ENCODE results near the gene PDS5B. TPM values are rescaled to one million over a fixed set of nuclear protein-coding genes. Genes with fewer than 3 reads are reported as not detected.

Gene PDS5B
- total and polyA plus RNA-seq, 3 experiments from 2014 or later: 39.4 to 55.1 (median 45.4) TPM

Other genes starting within 250 kb of the PDS5B start
- 10 to 100 TPM; 15.1 to 16.8 TPM for gene N4BP2L1, start 158.3 kb upstream of the PDS5B start, total RNA-seq
- gene N4BP2L1, start 158.3 kb upstream of the PDS5B start, polyA plus RNA-seq: 54.3 TPM
- 10 to 100 TPM; 77.7 to 78.3 TPM for gene N4BP2L2, start 47.7 kb upstream of the PDS5B start, total RNA-seq
- 132 TPM for gene N4BP2L2, start 47.7 kb upstream of the PDS5B start, polyA plus RNA-seq